ENCODE results near the gene CIAO1.
"Not testable (repeated sequence)": the region's sequence is repeated elsewhere in the genome, so short reads cannot be mapped to it uniquely, and the experiment has no call there.

CIAO1 gene

GRCh38 chr2:96287273-96287856 lies 21.3 kb downstream of the CIAO1 start:
- no peak for DNase-seq

GRCh38 chr2:96291751-96292150 lies 25.7 kb downstream of the CIAO1 start:
- DNase-seq = no peak

GRCh38 chr2:96294271-96294670 lies 28.2 kb downstream of the CIAO1 start:
- DNase-seq = not testable (repeated sequence)

DNA sequence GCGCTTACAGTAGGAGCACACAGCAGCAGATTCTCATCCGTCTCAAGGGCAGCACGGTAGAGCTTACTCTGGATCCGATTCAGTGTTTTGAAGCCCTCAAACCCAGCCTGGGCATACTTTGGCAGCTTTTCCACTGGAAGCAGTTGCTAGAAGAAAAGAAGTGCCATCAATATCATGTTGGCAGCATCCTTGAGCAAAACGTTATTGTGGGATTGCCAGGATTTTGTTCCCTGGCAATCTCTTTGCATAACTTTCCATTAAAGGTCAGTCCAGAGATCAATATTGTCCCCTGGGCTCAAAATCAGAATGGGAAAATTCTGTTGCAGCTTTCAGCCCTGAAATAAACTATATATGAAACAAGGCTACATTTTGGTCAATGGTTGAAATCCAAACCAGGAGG lies 30.9 kb downstream of the CIAO1 start:
- DNase-seq = no peak

GRCh38 chr2:96301865-96302264 lies 35.8 kb downstream of the CIAO1 start:
- DNase-seq = no peak

GRCh38 chr2:96304606-96305005 lies 38.6 kb downstream of the CIAO1 start:
- DNase-seq = no peak

- DNase-seq = peak; percentile 81 to 84
Measured at GRCh38 chr2:96305091-96305978, 39.3 kb downstream of the CIAO1 start, which contains the start of gene SNRNP200. SNRNP200 (minus strand) TSS chr2:96305546; CDS start chr2:96305437, 109 bp downstream.

DNA sequence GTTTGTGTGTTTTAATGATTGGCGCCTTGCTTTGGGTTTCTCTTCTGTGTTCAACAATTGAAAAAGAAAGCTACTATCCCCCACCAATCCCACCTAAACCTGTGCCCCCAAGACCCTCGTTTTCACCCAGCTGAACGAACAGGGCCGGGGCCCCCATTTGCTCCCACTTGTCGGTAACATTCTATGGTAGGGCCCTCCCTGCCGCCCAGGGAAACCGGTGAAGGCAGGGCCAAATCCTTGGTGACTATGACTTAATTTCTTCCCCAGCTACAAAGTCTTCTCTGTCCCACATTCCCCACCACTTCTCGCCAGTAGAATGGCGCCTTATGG lies 39.9 kb downstream of the CIAO1 start:
- DNase-seq = no peak

- no peak for DNase-seq
Measured at GRCh38 chr2:96306370-96306769, 40.3 kb downstream of the CIAO1 start.

DNA sequence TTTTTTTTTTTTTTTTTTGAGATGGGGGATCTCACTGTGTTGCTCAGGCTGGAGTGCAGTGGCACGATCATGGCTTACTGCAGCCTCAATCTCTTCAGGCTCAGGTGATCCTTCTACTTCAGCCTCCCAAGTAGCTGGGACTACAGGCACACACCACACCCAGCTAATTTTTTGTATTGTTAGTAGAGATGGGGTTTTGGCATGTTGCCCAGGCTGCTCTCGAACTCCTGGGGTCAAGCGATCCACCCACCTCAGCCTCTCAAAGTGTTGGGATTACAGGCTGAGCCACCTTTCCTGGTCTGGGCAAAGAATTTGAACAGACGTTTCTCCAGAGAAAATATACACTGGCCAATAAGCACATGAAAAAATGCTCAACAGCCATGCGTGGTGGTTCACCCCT lies 42.2 kb downstream of the CIAO1 start:
- DNase-seq = no peak

- DNase-seq = no peak
Measured at GRCh38 chr2:96315005-96315399, 49.0 kb downstream of the CIAO1 start.

GRCh38 chr2:96315400-96316071 lies 49.5 kb downstream of the CIAO1 start:
- DNase-seq = no peak

GRCh38 chr2:96316999-96317398 lies 51.0 kb downstream of the CIAO1 start:
- DNase-seq = no peak

DNA sequence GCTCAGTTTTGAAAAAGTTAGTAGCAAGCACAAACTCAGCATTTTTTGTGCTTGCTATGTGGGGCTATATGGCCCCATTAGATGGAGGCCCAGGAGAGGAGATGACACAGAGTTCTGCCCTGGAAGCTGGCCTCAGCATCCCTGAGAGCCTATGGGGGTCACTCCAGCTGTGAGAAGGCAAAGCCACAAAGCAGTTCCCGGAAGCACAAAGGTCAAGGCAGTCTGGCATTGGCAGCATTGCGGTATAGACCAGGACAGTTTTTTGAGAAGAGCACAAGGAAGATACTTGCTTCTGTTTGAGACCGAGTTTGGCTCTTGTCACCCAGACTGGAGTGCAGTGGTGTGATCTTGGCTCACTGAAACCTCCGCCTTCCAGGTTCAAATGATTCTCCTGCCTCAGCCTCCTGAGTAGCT lies 51.6 kb downstream of the CIAO1 start:
- DNase-seq = no peak

DNA sequence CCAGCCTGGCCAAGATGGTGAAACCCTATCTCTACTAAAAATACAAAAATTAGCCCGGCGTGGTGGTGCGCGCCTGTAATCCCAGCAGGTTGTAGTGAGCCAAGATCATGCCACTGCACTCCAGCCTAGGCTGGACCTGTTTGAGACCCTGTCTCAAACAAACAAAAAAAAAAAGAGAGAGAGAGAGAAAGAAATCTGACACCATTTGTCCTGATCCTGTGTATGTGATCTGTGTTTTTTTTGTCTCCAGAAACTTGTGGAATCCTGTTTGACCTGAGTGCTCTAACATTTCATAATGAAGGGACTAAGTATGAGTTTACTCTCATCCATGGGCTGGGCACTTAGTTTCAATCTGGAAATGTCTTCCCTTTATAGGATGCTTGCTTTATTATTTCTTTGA lies 52.7 kb downstream of the CIAO1 start:
- DNase-seq = no peak

DNA sequence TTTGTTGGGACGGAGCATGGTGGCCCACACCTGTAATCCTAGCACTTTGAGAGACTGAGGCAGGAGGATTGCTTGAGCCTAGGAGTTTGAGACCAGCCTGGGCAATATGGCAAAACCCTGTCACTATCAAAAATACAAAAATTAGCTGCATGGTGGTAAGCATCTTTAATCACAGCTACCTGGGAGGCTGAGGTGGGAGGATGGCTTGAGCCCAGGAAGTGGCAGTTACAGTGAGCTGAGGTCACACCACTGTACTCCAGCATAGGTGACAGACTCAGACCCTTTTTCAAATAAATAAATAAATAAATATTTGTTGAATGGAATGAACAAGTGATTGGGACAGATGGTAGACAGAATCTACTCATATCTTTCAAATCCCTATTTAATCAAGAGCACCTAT lies 53.4 kb downstream of the CIAO1 start:
- DNase-seq = no peak

DNA sequence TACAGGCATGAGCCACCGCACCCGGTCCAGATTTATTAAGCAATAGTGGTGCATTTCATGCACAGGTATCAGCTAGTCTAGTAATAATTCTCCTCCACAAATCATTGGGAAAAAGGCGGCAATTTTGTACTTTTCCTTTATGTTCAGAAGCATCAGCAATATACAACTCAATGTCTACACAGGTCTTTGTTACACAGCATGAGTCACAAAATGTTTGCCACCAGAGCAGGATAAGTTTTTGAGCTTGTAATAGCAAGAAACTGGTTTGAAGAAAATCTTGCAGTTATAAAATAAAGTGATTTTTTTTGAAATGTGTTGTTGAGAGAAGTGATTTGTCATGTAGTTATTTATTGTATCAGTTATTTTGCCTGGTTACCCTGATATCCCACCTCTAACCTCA lies 54.3 kb downstream of the CIAO1 start:
- DNase-seq = no peak

DNA sequence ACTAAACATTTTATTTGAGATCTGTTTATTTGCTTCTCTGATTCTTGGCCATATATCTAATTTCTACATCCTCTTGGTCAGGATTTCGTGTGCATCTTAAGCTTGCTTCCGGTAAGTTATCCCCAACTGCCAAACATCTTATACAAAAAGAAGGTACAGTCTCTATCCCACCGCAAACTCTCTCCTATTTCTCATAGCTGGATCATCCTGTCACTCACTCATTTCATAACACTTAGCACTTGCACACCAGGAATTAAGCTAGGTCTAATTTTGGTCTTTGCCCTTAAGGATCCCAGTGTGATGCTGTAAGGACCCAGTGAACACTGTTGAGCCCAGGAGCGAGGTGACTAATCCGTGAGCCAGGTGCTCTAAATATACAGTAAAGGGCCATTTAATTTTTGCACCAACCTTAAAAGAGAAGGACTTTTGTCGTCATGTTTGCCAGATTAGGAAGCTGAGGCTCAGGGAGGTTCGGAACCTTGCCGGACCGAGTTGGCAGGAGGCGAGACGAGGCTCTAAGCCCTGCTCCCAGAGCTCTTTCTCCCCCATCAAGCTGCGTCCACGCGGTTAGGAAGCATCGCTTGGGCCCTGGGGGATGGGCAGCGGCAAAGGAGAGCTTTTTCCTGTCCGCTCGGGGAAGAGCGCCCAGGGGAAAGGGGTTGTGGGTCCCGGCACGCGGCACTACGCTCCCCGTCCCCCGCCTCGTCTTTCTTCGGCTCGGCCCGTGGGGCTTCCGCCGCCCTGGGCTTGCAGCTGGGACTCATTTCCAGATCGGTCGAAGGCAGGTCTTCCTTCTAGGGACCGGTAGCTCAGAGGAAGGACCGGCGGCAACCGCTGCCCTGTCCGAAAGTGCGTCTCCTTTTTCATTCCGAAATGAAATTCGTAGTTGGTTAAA lies 55.0 kb downstream of the CIAO1 start:
- no peak for DNase-seq
